Measurements from ENCODE around the gene DHX16. TPM values are rescaled to one million over a fixed set of nuclear protein-coding genes. Genes with fewer than 3 reads are reported as not detected.
A peak's percentile ranks its signal among the peaks of the same experiment; 100 is the strongest.
"Not testable (repeated sequence)": the region's sequence is repeated elsewhere in the genome, so short reads cannot be mapped to it uniquely, and the experiment has no call there.

Gene DHX16
- total RNA-seq (2021) (44.7 and 46.4 TPM in 2 replicates), Bru-seq, nascent RNA (percentile 66 among the genes with signal in this experiment), BruChase-seq, experiment 1, labeled RNA remaining after a 2-hour chase (percentile 76 among the genes with signal in this experiment), BruChase-seq, experiment 2, labeled RNA remaining after a 6-hour chase (percentile 88 among the genes with signal in this experiment)
- long read RNA-seq, transcript DHX16-202 (20 exons, 3,445 nt): major isoform, 118 of 147 reads
- long read RNA-seq, partial matches to known transcripts: 7 of 147 reads
- long read RNA-seq, other reads (novel, unspliced or antisense): 22 of 147 reads

DNA sequence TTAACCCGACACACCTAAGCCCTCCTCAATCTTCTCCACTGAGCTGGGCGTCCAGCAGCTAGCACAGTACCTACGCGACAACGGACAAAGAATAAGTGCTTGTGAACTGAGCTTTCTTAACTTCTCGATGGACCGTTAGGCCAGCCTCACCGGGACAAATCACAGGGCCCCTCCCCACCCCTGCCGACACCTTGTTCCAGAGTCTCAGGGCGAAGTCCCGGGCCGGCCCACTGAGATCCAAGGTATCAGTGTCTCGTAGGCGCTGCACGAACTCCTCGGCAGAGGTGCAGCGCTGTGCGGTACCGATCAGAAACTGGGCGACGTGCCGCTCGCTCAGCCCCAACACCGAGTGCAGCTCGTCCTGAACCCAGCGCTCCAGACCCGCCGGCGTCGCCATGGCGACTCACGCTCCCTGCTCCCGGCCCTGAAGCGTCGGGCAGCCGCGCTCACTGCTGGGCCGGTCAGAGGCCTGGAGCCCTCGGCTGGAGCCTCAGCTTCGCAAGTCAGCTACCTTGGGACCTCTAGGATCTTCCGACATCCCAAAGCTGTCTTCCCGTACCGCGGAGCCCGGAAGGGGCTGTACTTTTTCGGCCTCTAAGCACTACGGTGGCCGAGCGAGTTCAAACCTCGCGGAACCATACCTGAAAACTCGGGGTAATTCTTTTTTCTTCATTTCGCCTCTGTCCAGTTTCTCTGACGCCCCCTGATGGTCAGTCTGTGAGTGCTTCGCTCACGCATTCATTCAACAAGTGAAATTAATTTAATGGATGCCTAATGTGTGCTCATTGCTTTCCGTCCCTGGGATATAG, at the start of gene DHX16:
Gene DHX16, minus strand, starts transcription at position 562 of the 809 bp plus-strand sequence. Its CDS starts 165 bp downstream, at position 397.
- intact Hi-C loops (cut with micrococcal nuclease; ENCODE audit: unreplicated experiment): loop anchor here (10.0 kb wide), 1 partner anchor 188 kb away; the partner anchor contains the start of gene HLA-E
- peaks cover 7% of the 10 kb centered on the region for H3K4me1 ChIP-seq (ENCODE audit: insufficient read depth, low read length, poor library complexity, severe bottlenecking)
- POLR2A ChIA-PET (ENCODE audit: low non-redundant PET): interaction anchor here (0.7 kb wide), 1 partner anchor 128 kb away, joined by 5 read pairs; no protein-coding TSS in a partner anchor
- TSS peak; percentile 59 for BruUV-seq (replicated peaks)
- peaks cover 30% of the 10 kb centered on the region for H3K36me3 ChIP-seq (ENCODE audit: insufficient read depth, low read length, poor library complexity, severe bottlenecking)
- TF ChIP-seq EZH2 (IDR thresholded peaks at IDR 0.05; ENCODE audit: borderline replicate concordance, low read depth, low read length, poor library complexity, severe bottlenecking) (no peak), CTCF (conservative IDR thresholded peaks at IDR 0.05; ENCODE audit: low read depth, low read length) (peak; percentile 96)
- H3K27ac ChIP-seq (ENCODE audit: low read depth, low read length, poor library complexity, severe bottlenecking): peak within 1 kb of the TSS; percentile 61
- peak; percentile 98 for DNase-seq (ENCODE audit: low spot score)
- CTCF ChIA-PET: interaction anchor here (0.5 to 1.0 kb wide), 3 partner anchors 42 to 407 kb away, joined by 3 to 4 read pairs (median 3); no protein-coding TSS in a partner anchor
- H3K9me3 ChIP-seq (ENCODE audit: low read depth, low read length, poor library complexity, severe bottlenecking): no peaks in the 10 kb centered on the region
- H3K27me3 ChIP-seq (replicated peaks; ENCODE audit: insufficient read depth, low read depth, low read length, poor library complexity): no peaks in the 10 kb centered on the region
- peak within 1 kb of the TSS; percentile 87 for H3K4me3 ChIP-seq (ENCODE audit: low read depth, low read length, poor library complexity, severe bottlenecking)

- peak; percentile 29 for DNase-seq (ENCODE audit: low spot score)
- H3K4me1 ChIP-seq (ENCODE audit: insufficient read depth, low read length, poor library complexity, severe bottlenecking): peaks cover 33% of the 10 kb centered on the region
- peaks cover 45% of the 10 kb centered on the region for H3K36me3 ChIP-seq (ENCODE audit: insufficient read depth, low read length, poor library complexity, severe bottlenecking)
- BruUV-seq (replicated peaks); H3K27me3 ChIP-seq (replicated peaks; ENCODE audit: insufficient read depth, low read depth, low read length, poor library complexity); H3K9me3 ChIP-seq (ENCODE audit: low read depth, low read length, poor library complexity, severe bottlenecking): not testable (repeated sequence)
- POLR2A ChIA-PET (ENCODE audit: low non-redundant PET): interaction anchor here (1.5 kb wide), 1 partner anchor 43 kb away, joined by 4 read pairs; no protein-coding TSS in a partner anchor
- CTCF ChIA-PET: interaction anchor here (2.1 kb wide), 1 partner anchor 43 kb away, joined by 11 read pairs; no protein-coding TSS in a partner anchor
- H3K4me3 ChIP-seq (ENCODE audit: low read depth, low read length, poor library complexity, severe bottlenecking): peak overlapping the region; percentile 94
- intact Hi-C loops (cut with micrococcal nuclease; ENCODE audit: unreplicated experiment): loop anchor here (1.0 kb wide), 1 partner anchor 43 kb away; no protein-coding TSS in a partner anchor
- peak overlapping the region; percentile 98 for H3K27ac ChIP-seq (ENCODE audit: low read depth, low read length, poor library complexity, severe bottlenecking)
Measured at GRCh38 chr6:30722025-30722279, 49.1 kb upstream of the DHX16 start.

- 0 out of 2 replicates have a peak, but pooled peaks have one; percentile 27 for TF ChIP-seq CTCF (conservative IDR thresholded peaks at IDR 0.05; ENCODE audit: low read depth, low read length)
- no peak for TF ChIP-seq EZH2 (IDR thresholded peaks at IDR 0.05; ENCODE audit: borderline replicate concordance, low read depth, low read length, poor library complexity, severe bottlenecking)
- peak overlapping the region; percentile 98 for H3K27ac ChIP-seq (ENCODE audit: low read depth, low read length, poor library complexity, severe bottlenecking)
- intact Hi-C loops (cut with micrococcal nuclease; ENCODE audit: unreplicated experiment): loop anchor here (1.0 kb wide), 1 partner anchor 42 kb away; no protein-coding TSS in a partner anchor
- H3K27me3 ChIP-seq (replicated peaks; ENCODE audit: insufficient read depth, low read depth, low read length, poor library complexity): no peaks in the 10 kb centered on the region
- H3K4me3 ChIP-seq (ENCODE audit: low read depth, low read length, poor library complexity, severe bottlenecking): peak overlapping the region; percentile 94
- peaks cover 35% of the 10 kb centered on the region for H3K4me1 ChIP-seq (ENCODE audit: insufficient read depth, low read length, poor library complexity, severe bottlenecking)
- peaks cover 45% of the 10 kb centered on the region for H3K36me3 ChIP-seq (ENCODE audit: insufficient read depth, low read length, poor library complexity, severe bottlenecking)
- POLR2A ChIA-PET (ENCODE audit: low non-redundant PET): interaction anchor here (0.6 to 1.5 kb wide), 3 partner anchors 42 to 104 kb away, joined by 4 to 5 read pairs (median 5); partner anchors contain the start of genes MRPS18B and PPP1R10
- DNase-seq (ENCODE audit: low spot score): peak; percentile 94
- no peaks in the 10 kb centered on the region for H3K9me3 ChIP-seq (ENCODE audit: low read depth, low read length, poor library complexity, severe bottlenecking)
- CTCF ChIA-PET: interaction anchor here (0.6 to 2.1 kb wide), 2 partner anchors 13 to 42 kb away, joined by 3 to 11 read pairs; no protein-coding TSS in a partner anchor
- no TSS peak for BruUV-seq (replicated peaks)
Measured at GRCh38 chr6:30721198-30722024, 48.6 kb upstream of the DHX16 start.

Measured in A673 (cell line).